ACHN (cell line): Measurements from ENCODE around the gene ZMIZ2.
"Not testable (repeated sequence)": the region's sequence is repeated elsewhere in the genome, so short reads cannot be mapped to it uniquely, and the experiment has no call there.

Experiments used
- DNase-seq: peaks from one replicate; pipeline ENCODE4 v3.0.0-alpha.2; 2015
- in situ Hi-C: cut with HindIII; loops from 2 replicates; pipeline ENCODE4 v1.10.0; 2017; ENCODE audit warnings: low sequenced_read_pairs, low pct_ligation_motif_present, low pct_unique_long_range_greater_than_20kb

The ZMIZ2 gene

GRCh38 chr7:44767912-44768627 lies 19.4 kb downstream of the ZMIZ2 start:
- no peak for DNase-seq
- in situ Hi-C loops: no loop called here

DNA sequence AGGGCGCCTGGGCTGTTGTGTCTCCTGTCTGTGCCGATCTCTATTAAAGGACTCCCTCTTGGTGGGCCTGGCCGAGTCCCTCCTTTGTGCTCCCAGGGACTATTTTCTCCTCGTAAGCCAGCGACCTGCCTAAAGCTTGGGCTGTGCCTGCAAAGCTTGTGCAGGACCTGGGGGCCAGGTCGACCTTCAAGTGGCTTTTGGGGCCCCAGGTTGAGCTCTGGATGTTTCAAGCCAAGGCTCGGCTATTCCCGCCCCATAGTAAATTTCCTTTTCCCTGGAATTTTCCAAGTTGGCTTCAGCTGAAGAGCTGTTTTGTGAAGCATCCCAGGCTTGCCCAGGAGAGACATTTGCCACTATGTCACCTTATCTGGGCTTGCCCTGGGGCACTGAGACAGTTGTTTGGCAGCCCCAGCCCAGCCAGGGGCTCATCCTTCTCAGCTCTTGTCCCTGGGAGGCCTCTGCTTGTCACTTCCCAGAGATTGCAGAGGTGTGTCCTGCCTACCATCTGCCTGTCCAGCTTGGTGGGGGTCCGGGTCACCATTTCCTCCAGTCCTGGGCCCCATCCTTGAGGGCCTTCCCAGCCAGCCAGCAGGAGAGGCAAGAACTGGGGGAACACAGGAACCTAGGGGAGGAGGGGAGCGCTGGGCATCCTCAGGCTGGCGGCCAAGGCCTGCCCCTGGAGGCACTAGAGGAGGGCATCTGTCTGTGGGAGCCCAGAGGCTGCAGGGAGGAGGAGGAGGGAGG lies 20.2 kb downstream of the ZMIZ2 start:
- no peak for DNase-seq
- in situ Hi-C loops: no loop called here

- DNase-seq: no peak
- in situ Hi-C loops: no loop called here
These were observed 20.7 kb downstream of the ZMIZ2 start for GRCh38 chr7:44769376-44769775.

GRCh38 chr7:44769776-44770294 lies 21.2 kb downstream of the ZMIZ2 start:
- in situ Hi-C loops: no loop called here
- peak; percentile 34 for DNase-seq

- DNase-seq: no peak
- in situ Hi-C loops: no loop called here
These were observed 22.7 kb downstream of the ZMIZ2 start for GRCh38 chr7:44771358-44771757.

GRCh38 chr7:44772440-44772839 lies 23.8 kb downstream of the ZMIZ2 start:
- DNase-seq: no peak
- in situ Hi-C loops: no loop called here

DNA sequence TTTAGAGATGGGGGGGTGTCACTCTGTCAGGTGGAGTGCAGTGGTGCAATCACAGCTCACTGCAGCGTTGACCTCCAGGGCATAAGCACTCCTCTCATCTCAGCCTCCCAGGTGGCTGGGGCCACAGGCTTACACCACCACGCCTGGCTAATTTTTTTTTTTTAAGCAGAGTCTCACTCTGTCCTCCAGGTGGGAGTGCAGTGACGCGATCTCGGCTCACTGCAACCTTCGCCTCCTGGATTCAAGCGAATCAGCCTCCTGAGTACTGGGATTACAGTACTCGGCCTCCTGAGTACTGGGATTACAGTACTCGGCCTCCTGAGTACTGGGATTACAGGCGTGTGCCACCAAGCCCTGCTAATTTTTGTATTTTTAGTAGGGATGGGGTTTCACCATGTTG lies 24.2 kb downstream of the ZMIZ2 start:
- in situ Hi-C loops: no loop called here
- no peak for DNase-seq

GRCh38 chr7:44774486-44774885 lies 25.8 kb downstream of the ZMIZ2 start:
- DNase-seq, in situ Hi-C loops: not testable (repeated sequence)

- no peak for DNase-seq
- in situ Hi-C loops: no loop called here
These were observed 26.9 kb downstream of the ZMIZ2 start for GRCh38 chr7:44775383-44776107.

DNA sequence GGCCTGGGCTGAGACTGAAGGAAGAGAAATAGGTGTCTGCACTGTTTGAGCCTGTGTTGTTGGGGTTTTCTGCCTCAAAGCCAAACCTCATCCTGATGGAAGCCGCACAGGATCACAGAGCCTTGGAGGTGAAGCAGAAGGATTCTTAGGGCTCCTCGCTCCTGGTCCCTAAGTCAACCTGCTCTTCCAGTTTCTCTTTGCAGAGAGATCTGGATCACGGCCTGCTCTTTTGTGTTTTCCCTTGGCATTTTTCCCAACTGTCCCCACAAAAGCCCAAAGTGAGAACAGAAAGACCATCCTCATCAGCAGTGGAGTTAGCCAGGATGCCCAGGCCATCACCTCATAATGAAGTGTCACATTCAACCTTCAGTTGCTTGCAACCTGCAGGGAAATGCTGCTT lies 27.6 kb downstream of the ZMIZ2 start:
- DNase-seq: no peak
- in situ Hi-C loops: no loop called here

DNA sequence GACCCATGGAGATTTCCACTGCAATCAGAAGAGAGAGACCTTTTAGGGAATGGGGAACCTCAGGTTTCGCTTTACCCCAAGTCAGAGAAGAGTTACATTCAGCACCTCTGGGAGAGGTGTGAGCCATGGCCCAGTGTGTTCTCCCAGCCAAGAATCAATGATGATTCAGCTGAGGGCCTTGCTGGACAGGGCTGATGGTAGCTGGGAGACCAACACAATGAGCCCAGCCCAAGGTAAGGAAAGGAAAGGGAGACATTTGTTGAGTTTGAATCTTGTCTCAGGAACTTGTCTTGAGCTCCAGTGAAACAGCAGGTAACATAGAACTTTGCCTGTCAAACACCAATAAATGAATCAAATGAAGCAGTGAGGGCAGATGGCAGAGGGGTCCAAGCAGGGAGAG lies 33.8 kb downstream of the ZMIZ2 start:
- in situ Hi-C loops: no loop called here
- no peak for DNase-seq

DNA sequence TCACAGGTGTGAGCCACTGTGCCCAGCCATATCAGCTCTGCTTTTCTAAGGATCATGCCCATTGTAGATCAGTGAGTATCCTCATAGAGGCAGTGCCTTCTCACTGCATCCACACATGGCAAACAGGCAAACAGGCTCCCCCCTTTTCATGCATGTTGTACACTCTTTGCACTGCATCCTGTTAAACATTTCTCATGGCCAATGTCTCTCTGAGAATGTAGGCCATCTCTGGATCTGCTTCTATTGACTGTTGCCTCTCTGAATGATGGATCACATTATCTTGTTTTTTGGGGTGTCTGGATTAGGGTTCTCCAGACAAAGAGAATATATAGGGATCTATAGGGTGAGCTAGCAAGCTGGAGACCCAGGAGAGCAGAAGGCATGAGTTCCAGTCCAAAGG lies 34.8 kb downstream of the ZMIZ2 start:
- DNase-seq: no peak
- in situ Hi-C loops: no loop called here

GRCh38 chr7:44784364-44784763 lies 35.7 kb downstream of the ZMIZ2 start:
- in situ Hi-C loops: no loop called here
- no peak for DNase-seq

GRCh38 chr7:44785218-44785617 lies 36.6 kb downstream of the ZMIZ2 start:
- in situ Hi-C loops, DNase-seq: not testable (repeated sequence)

GRCh38 chr7:44787041-44787440 lies 38.4 kb downstream of the ZMIZ2 start:
- DNase-seq: no peak
- in situ Hi-C loops: no loop called here

DNA sequence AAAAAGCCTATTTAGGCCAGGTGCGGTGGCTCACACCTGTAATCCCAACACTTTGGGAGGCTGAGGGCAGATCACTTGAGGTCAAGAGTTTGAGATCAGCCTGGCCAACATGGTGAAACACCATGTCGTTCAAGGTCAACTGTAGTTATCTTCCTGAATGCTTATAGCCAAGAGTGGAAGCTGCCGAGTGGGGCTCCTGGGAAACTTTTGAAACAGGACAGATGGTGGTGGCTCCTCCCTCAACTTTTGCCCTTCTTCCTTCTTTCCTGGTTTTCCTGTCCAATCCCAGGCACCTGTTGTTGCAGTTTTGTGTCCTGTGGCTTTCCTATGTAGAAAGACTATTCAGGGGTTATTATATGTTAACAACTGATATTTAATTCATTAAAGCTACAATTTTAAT lies 39.1 kb downstream of the ZMIZ2 start:
- DNase-seq: no peak
- in situ Hi-C loops: no loop called here

DNA sequence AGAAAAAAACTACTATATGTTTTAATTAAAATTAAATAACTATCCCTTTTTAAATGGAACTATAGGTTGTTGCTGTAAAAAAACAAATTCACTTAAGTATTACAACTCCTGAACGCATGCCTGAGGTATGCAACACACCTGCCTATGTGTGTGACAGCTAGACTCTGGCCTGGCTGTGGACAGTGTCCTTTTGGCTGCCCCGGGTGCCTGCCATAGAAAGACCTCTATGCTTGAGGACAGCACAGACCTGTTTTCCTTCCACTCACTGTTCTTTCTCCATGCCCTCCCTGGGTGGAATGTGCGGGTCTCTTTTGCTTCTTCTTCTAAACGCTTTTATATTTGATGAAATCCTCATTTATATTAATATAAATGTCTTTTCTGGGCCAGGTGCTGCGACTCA lies 41.3 kb downstream of the ZMIZ2 start:
- no peak for DNase-seq
- in situ Hi-C loops: no loop called here

DNA sequence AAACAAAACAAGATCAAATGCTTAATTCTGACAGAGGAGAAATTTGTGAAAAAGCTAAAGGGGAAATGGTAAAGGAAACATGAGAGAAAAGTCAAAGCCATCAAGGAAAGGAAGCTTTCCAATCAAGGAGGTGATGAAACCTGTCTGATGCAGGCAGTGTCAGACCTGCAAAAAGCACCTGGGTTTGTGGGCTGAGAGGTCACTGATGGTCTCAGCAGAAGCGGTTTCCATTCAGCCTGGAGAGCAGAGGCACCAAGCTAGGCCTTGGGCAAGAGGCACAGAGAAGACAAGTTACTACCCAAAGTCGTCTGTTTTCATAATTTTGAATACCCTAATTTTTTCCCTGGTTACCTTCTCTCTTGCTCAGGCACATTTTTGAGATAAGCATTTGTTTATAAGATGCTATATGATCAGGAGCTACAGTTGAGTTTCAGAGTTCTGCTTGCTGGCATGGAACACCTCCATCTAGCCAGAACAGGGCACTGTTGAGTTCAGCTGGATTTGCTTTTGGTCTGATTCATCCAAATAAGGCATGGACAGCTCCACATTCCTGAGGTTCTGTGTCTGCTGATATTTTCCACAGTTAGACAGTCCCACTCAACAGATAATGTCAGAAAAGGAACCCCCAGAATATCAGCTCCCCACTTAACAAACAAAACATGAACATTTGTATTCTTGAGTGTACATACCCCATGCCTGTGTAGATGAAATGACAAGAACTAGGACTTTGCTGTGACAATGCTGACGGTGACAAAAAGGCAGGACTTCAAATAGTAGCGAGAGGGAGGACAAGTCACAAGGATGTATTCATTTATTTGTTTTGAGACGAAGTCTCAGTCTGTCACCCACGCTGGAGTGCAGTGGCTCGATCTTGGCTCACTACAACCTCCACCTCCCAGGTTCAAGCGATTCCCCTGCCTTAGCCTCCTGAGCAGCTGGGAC lies 42.9 kb downstream of the ZMIZ2 start:
- in situ Hi-C loops: no loop called here
- peak; percentile 56 for DNase-seq
